NCI-H128 (cell line): Measurements from ENCODE around the gene CRACDL.

Experiments
- DNase-seq: peaks from one replicate; lab custom pipeline; 2025; ENCODE audit not compliant: unreplicated experiment; lab: John Stamatoyannopoulos, UW

CRACDL gene

GRCh38 chr2:98935777-98936352, at the start of gene CRACDL:
CRACDL (minus strand) TSS chr2:98936225; CDS start chr2:98846800, 89,425 bp downstream.
- DNase-seq = no peak

GRCh38 chr2:98975611-98976010, 39.6 kb upstream of the CRACDL start:
- DNase-seq = no peak

- DNase-seq = no peak
Observed at GRCh38 chr2:98972582-98973167, 36.6 kb upstream of the CRACDL start.

- no peak for DNase-seq
Observed at GRCh38 chr2:98959810-98960507, 23.9 kb upstream of the CRACDL start.

- DNase-seq = no peak
Observed at GRCh38 chr2:98952966-98953365, 16.9 kb upstream of the CRACDL start.

- no peak for DNase-seq
Observed at GRCh38 chr2:98948956-98949739, 13.1 kb upstream of the CRACDL start.

- DNase-seq = no peak
Observed at GRCh38 chr2:98947554-98947953, 11.5 kb upstream of the CRACDL start.

GRCh38 chr2:98946855-98947254, 10.8 kb upstream of the CRACDL start:
- no peak for DNase-seq

GRCh38 chr2:98944775-98945174, 8.8 kb upstream of the CRACDL start:
- DNase-seq = no peak

GRCh38 chr2:98940102-98940501, 4.1 kb upstream of the CRACDL start:
- no peak for DNase-seq

- no peak for DNase-seq
Observed at GRCh38 chr2:98937906-98938305, 1.9 kb upstream of the CRACDL start.

- DNase-seq = peak; percentile 38
Observed at GRCh38 chr2:98936353-98937351, 627 bp upstream of the CRACDL start.

- DNase-seq = peak; percentile 63
Observed at GRCh38 chr2:98935111-98935770, 784 bp downstream of the CRACDL start.

- DNase-seq = no peak
Observed at GRCh38 chr2:98932778-98933343, 3.2 kb downstream of the CRACDL start.

GRCh38 chr2:98932164-98932563, 3.9 kb downstream of the CRACDL start:
- DNase-seq = no peak

- DNase-seq = no peak
Observed at GRCh38 chr2:98931596-98931995, 4.4 kb downstream of the CRACDL start.

GRCh38 chr2:98929920-98930319, 6.1 kb downstream of the CRACDL start:
- DNase-seq = no peak

GRCh38 chr2:98928242-98928641, 7.8 kb downstream of the CRACDL start:
- no peak for DNase-seq

- DNase-seq = no peak
Observed at GRCh38 chr2:98927027-98927426, 9.0 kb downstream of the CRACDL start.

GRCh38 chr2:98926601-98927000, 9.4 kb downstream of the CRACDL start:
- no peak for DNase-seq
